ENCODE results near the gene ABHD12. TPM values are rescaled to one million over a fixed set of nuclear protein-coding genes. Genes with fewer than 3 reads are reported as not detected.
A peak's percentile ranks its signal among the peaks of the same experiment; 100 is the strongest.

The ABHD12 gene
- total RNA-seq, 1 donor from 2014 or later = 70.4 TPM

- DNase-seq (ENCODE audit: low spot score) (no peak), ATAC-seq (peak; percentile 36)
- intact Hi-C loops (cut with DNase I) = no loop called here
Observed at GRCh38 chr20:25328954-25329498, 61.6 kb downstream of the ABHD12 start.

DNA sequence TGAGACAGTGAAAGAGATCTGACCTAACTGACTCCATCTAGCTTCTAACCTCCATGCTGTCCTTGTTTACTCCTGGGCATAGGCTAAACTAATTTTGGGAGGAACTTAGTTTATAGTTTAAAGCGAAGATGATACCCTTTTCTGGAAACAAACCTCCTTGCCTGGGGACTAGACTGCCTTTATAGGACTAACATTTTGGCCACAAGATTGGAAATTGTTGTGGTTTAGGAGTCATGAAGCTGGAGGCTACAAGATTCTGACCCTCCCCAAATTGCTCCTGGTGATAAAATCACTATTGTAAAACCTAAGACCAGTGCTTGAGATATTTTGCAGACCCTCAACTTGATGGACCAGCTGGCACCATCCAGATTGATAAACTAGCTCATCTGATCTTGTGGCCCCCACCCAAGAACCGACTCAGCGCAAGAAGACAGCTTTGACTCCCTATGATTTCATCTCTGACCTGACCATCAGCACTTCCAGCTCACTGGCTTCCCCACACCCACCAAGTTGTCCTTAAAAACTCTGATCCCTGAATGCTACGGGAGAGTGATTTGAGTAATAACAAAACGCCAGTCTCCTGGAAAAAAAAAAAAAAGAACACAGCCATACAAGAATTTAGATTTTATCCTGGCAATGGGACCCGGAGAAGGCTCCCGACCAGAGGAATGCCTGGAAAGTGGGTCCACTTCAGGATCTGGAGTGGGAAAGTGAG is 63.0 kb downstream of the ABHD12 start:
- DNase-seq (ENCODE audit: low spot score) (no peak), ATAC-seq (no peak)
- intact Hi-C loops (cut with DNase I) = no loop called here

GRCh38 chr20:25325997-25326396 is 64.6 kb downstream of the ABHD12 start:
- DNase-seq (ENCODE audit: low spot score) = no peak
- ATAC-seq = no peak
- intact Hi-C loops (cut with DNase I) = no loop called here

DNA sequence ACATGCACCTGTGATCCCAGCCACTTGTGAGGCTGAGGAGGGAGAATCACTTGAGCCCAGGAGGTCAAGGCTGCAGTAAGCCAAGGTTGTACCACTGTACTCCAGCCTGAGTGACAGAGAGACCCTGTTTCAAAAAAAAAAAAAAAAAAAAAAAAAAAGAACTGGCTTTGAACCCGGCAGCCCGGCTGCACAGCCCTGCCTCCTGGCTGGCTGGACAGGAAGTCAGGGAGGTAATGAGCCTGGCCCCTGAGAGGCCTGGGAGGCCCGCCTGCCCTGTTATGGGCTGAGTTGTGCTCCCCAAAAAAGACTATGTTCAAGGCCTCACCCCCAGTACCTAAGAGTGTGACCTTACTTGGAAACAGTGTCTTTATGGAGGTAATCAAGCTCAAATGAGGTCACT is 65.6 kb downstream of the ABHD12 start:
- intact Hi-C loops (cut with DNase I) = no loop called here
- DNase-seq (ENCODE audit: low spot score) = no peak
- ATAC-seq = no peak

GRCh38 chr20:25324412-25324811 is 66.2 kb downstream of the ABHD12 start:
- ATAC-seq = peak; percentile 88
- intact Hi-C loops (cut with DNase I) = no loop called here
- no peak for DNase-seq (ENCODE audit: low spot score)

- DNase-seq (ENCODE audit: low spot score) (no peak), ATAC-seq (no peak)
- intact Hi-C loops (cut with DNase I) = no loop called here
Observed at GRCh38 chr20:25323496-25324246, 67.0 kb downstream of the ABHD12 start.

DNA sequence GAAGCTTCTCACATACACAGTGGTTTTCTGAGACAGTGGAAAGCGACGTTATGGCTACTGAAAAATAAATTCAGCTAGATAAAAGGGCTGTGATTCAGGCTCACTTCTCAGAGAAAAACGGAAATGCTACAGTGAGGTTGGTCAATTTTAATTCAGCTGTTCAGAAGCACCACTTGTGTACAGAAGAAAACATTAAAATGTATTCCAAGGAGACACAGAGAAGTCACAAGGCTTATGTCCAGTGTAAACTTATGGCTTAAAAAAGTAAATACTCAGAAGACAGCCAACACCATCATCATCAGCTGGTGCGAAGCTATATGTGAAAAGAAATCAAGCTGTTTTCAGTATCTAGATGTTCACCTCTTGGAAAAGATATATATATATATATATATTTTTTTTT is 68.6 kb downstream of the ABHD12 start:
- no peak for ATAC-seq
- DNase-seq (ENCODE audit: low spot score) = no peak
- intact Hi-C loops (cut with DNase I) = no loop called here

- intact Hi-C loops (cut with DNase I) = no loop called here
- DNase-seq (ENCODE audit: low spot score) = no peak
- ATAC-seq = no peak
Observed at GRCh38 chr20:25321262-25321831, 69.3 kb downstream of the ABHD12 start.

DNA sequence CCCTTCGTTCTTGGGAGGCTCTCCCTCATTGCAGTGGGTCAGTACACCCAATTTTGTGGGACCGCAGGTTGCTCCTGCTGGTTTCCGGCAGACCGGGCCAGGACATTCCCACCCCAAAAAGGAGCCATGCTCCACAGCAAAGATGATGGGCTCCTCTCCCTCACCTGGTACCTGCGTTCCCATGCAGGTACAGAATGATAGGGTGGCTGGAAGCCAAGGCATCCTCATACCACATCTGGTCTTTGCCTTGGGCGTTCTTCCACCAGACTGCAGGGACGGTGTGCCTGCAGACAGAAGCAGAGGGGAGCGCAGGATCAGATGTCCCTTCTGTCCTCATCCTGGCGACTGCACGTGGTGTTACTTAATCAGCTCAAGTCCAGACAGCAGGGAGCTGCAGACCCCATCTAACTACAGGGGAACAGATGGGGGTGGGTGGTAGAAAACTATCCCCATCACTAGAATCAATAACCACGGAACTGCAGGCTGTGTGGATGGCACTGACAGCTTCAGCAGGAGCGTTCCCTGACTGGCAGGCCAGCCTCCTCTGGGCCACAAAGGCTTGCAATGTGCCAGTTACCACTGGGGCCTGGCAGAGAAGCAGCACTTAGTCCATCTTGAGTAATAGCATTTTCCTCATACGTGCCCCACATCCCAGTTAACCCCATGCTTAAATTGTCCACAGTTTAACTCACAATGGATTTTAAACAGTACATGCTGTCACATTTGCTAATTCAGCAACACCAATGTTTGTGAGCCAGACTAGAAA is 70.4 kb downstream of the ABHD12 start:
- peak; percentile 35 for DNase-seq (ENCODE audit: low spot score)
- ATAC-seq = no peak
- intact Hi-C loops (cut with DNase I) = no loop called here

- intact Hi-C loops (cut with DNase I) = no loop called here
- DNase-seq (ENCODE audit: low spot score) (peak; percentile 51), ATAC-seq (no peak)
Observed at GRCh38 chr20:25319241-25320034, 71.2 kb downstream of the ABHD12 start.

GRCh38 chr20:25318471-25319240 is 72.0 kb downstream of the ABHD12 start:
- DNase-seq (ENCODE audit: low spot score) (peak; percentile 53), ATAC-seq (peak; percentile 52)
- intact Hi-C loops (cut with DNase I) = no loop called here

- intact Hi-C loops (cut with DNase I) = no loop called here
- DNase-seq (ENCODE audit: low spot score) = peak; percentile 37
- peak; percentile 43 for ATAC-seq
Observed at GRCh38 chr20:25317351-25318075, 73.1 kb downstream of the ABHD12 start.

DNA sequence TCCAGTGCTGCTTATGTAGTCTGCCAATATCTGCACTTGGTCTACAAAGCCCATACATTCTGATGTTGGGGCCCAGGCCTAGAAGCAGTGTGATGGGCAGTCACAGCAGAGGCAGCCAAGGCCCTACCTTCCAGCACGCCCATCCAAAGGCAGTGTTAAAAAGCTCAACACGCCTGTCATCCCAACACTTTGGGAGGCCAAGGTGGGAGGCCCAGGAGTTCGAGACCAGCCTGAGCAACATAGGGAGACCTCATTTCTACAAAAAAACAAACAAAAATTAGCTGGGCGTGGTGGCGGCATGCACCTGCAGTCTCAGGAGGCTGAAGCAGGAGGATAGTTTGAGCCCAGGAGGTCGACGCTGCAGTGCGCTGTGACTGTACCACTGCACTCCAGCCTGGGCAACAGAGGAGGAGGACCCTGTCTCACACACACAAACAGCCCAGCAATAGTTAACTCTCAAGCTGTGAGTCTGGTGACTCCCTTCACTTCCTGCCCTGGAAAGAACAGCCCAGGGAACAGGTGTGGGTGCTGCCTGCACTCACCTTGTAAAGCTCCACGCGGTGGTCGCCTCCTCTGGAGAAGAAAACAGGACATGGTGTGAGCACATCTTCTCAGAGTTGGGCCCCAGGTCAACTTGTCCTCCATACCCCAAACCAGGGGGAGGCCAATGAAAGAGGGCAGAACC is 74.0 kb downstream of the ABHD12 start:
- ATAC-seq (no peak), DNase-seq (ENCODE audit: low spot score) (peak; percentile 33)
- intact Hi-C loops (cut with DNase I) = no loop called here

GRCh38 chr20:25315418-25316210 is 75.0 kb downstream of the ABHD12 start:
- intact Hi-C loops (cut with DNase I) = no loop called here
- peak; percentile 54 for DNase-seq (ENCODE audit: low spot score)
- ATAC-seq = peak; percentile 38

DNA sequence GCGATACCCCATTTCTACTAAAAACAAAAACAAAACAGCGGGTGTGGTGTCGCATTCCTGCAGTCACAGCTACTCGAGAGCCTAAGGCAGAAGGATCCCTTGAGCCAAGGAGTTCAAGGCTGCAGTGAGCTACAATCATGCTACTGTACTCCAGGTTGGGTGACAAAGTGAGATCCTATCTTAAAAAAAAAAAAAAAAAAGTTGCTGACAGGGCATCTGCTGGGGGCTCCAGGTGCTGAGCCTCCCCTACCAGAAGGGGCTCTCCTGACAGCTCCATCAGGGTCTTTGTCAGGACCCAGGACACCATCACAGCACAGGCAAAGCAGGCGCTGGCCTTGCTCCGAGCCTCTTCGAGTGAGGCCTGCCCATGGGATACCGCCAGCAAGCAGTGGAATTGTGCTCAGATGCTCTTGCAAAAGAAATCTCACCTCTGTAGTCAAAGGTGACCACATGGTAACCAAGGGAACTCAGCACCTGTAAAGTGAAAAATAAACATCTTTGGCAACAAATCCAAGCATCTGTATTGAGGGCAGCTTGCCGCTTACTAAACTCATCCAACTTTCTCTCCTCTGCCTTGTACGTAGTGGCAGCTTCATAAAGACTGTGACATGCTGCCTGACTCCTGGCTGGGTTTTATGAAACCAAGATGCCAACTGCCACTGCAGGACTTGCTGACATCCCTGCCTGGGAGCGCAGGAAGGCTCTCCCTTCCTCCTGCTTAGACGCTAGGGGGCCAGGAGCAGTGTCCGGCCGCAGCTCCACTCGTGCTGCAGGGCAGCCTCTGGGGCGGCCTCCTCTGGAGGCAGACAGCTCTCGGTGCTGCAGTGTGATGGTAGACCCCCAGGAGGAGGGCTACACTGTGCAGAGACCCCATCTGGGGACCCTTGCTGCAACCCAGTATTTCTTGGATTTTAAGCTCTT is 75.9 kb downstream of the ABHD12 start:
- intact Hi-C loops (cut with DNase I) = no loop called here
- ATAC-seq = no peak
- peak; percentile 51 for DNase-seq (ENCODE audit: low spot score)
